Right lobe of liver (tissue), 6 donors: ENCODE data around the gene KRTAP10-4. TPM values are rescaled to one million over a fixed set of nuclear protein-coding genes. Genes with fewer than 3 reads are reported as not detected.
"Not testable (repeated sequence)": the region's sequence is repeated elsewhere in the genome, so short reads cannot be mapped to it uniquely, and the experiment has no call there.

Experiments
- ATAC-seq, 4 donors: fragments of 200-7000 bp; cut with Tn5 transposase; one replicate each; pipeline ENCODE4 v1.9.1; 2020; ENCODE audit warnings: mild to moderate bottlenecking in 4 of 4, moderate library complexity in 4 of 4
- DNase-seq, 3 donors: peaks; one replicate each; pipeline ENCODE4 v3.0.0-alpha.2; 2020
- H3K27ac ChIP-seq, 3 donors: fragments of 200-600 bp; one replicate each; pipeline ENCODE4 v1.8.0; 2022
- H3K27me3 ChIP-seq, 2 donors: fragments of 200-600 bp; one replicate each; pipeline ENCODE4 v1.8.0; 2022
- H3K36me3 ChIP-seq, 4 donors: fragments of 200-600 bp; sonication (generic) in 1 of 4; one replicate each; pipeline versions ENCODE4 v1.5.1 to v1.8.0; 2017 to 2022; ENCODE audit warnings: control low read depth in 1 of 4
- H3K4me1 ChIP-seq, 4 donors: fragments of 200-600 bp; sonication (generic) in 1 of 4; one replicate each; pipeline versions ENCODE4 v1.5.1 to v1.8.0; 2017 to 2022; ENCODE audit warnings: control low read depth in 1 of 4
- H3K4me3 ChIP-seq, 3 donors: fragments of 200-600 bp; one replicate each; pipeline ENCODE4 v1.8.0; 2022
- H3K9me3 ChIP-seq, 4 donors: fragments of 200-600 bp; sonication (generic) in 1 of 4; one replicate each; pipeline versions ENCODE4 v1.5.1 to v1.8.0; 2017 to 2022; ENCODE audit warnings: control low read depth in 1 of 4
- CTCF ChIP-seq, 4 donors: fragments of 200-600 bp in 3 of 4; fragments of 450-650 bp in 1 of 4; IDR thresholded peaks; one replicate each; pipeline versions ENCODE4 v1.5.1 to v1.8.0; 2016 to 2022; ENCODE audit warnings: antibody characterized with exemption in 4 of 4, mild to moderate bottlenecking in 2 of 4
- POLR2A ChIP-seq: fragments of 450-650 bp; IDR thresholded peaks from one replicate; pipeline ENCODE4 v1.6.1; 2017; ENCODE audit warnings: antibody characterized with exemption, mild to moderate bottlenecking
- WGBS: methylation state at CpG from one replicate; pipeline ENCODE4 v1.1.6; 2018; ENCODE audit warnings: low coverage, low lambda C conversion rate; ENCODE audit not compliant: insufficient coverage; ENCODE audit errors: missing lambda C conversion rate; 5-methylcytosine and 5-hydroxymethylcytosine counted together
- intact Hi-C, 2 donors: fragments of 100-400 bp; cut with DNase I; formaldehyde crosslinking; loops; one replicate each; pipeline versions ENCODE4 v1.11.2 to v1.14.1; 2022
- total RNA-seq, 6 experiments: library from RNA; depleted of rRNA in 2 of 6; stranded (reverse); fragments of >200 nt in 2 of 6; fragmentation: NEBNext Ultra II Directional in 3 of 6; extraction: Animal tissue kit (Norgen Biotek cat#: 25700) in 3 of 6; gene quantifications; one replicate each; pipeline versions ENCODE4 v1.1.0 to v1.2.4, GENCODE V29; 2016 to 2023
- donor health status: DM: no; HTN: yes; CAD: no.
- donor health status: DM: no; HTN: no; CAD: no.
- donor health status: DM: no; HTN: no; CAD: no.
- donor health status: DM: no; HTN: yes; CAD: no.
- donor health status: DM: no; HTN: yes; CAD: no.

Gene KRTAP10-4
- total RNA-seq, 6 experiments from 2014 or later: not detected

- H3K36me3 ChIP-seq: no peaks in the 10 kb centered on the region
- intact Hi-C loops: no loop called here
- WGBS: 66% methylated on average over 9 of the region's 9 CpGs
- no peak overlapping the region for H3K27ac ChIP-seq
- no peaks in the 10 kb centered on the region for H3K27me3 ChIP-seq
- no peak for ATAC-seq
- TF ChIP-seq POLR2A (no peak), CTCF (IDR thresholded peaks at IDR 0.05) (no peak)
- H3K4me1 ChIP-seq: no peaks in the 10 kb centered on the region
- no peak overlapping the region for H3K4me3 ChIP-seq
- H3K9me3 ChIP-seq: no peaks in the 10 kb centered on the region
- no peak for DNase-seq
These were observed 16.6 kb upstream of the KRTAP10-4 start for GRCh38 chr21:44556879-44557278.

GRCh38 chr21:44557491-44558328 lies 15.8 kb upstream of the KRTAP10-4 start:
- Histone ChIP-seq H3K27ac (no peak overlapping the region), H3K27me3 (no peaks in the 10 kb centered on the region), H3K9me3 (no peaks in the 10 kb centered on the region), H3K36me3 (no peaks in the 10 kb centered on the region), H3K4me1 (no peaks in the 10 kb centered on the region), H3K4me3 (no peak overlapping the region)
- TF ChIP-seq CTCF (IDR thresholded peaks at IDR 0.05) (no peak), POLR2A (no peak)
- intact Hi-C loops: no loop called here
- 39% methylated on average over 21 of the region's 30 CpGs for WGBS
- DNase-seq: no peak
- ATAC-seq: peak in 1 of 4 donors; percentile 44

GRCh38 chr21:44558329-44558675 lies 15.2 kb upstream of the KRTAP10-4 start:
- H3K36me3 ChIP-seq, H3K4me3 ChIP-seq, DNase-seq, H3K9me3 ChIP-seq, H3K27me3 ChIP-seq, H3K27ac ChIP-seq, H3K4me1 ChIP-seq, ATAC-seq, intact Hi-C loops: not testable (repeated sequence)
- WGBS: 20% methylated on average over 2 of the region's 10 CpGs

- 53% methylated on average over 5 of the region's 5 CpGs for WGBS
These were observed 14.8 kb upstream of the KRTAP10-4 start, which contains the start of gene KRTAP10-3 for GRCh38 chr21:44558695-44559094. Gene KRTAP10-3 (minus strand): TSS chr21:44558795. CDS start chr21:44558715, 80 bp downstream.

More at GRCh38 chr21:44558695-44559094, 14.8 kb upstream of the KRTAP10-4 start, which contains the start of gene KRTAP10-3:
- Histone ChIP-seq H3K4me3 (no peak within 1 kb of the TSS), H3K4me1 (no peaks in the 10 kb centered on the region), H3K27ac (no peak within 1 kb of the TSS), H3K9me3 (no peaks in the 10 kb centered on the region), H3K36me3 (no peaks in the 10 kb centered on the region), H3K27me3 (no peaks in the 10 kb centered on the region)
- DNase-seq (no peak), ATAC-seq (no peak)
- intact Hi-C loops: no loop called here
- TF ChIP-seq CTCF (IDR thresholded peaks at IDR 0.05) (no peak), POLR2A (no peak)
